Mononuclear cell (primary cell): ENCODE results near the gene SPTLC3. TPM values are rescaled to one million over a fixed set of nuclear protein-coding genes. Genes with fewer than 3 reads are reported as not detected.

Experiments
- H3K27me3 ChIP-seq: 2 replicates; pipeline ENCODE4 v1.6.0; 2011; ENCODE audit warnings: low read length, control low read depth; ENCODE audit not compliant: insufficient read depth
- H3K4me1 ChIP-seq: 2 replicates; pipeline ENCODE4 v1.5.1; 2011; ENCODE audit warnings: mild to moderate bottlenecking, low read length, control low read depth; ENCODE audit not compliant: insufficient read depth
- H3K4me3 ChIP-seq: 2 replicates; pipeline ENCODE4 v1.5.1; 2011; ENCODE audit warnings: mild to moderate bottlenecking, low read length, moderate library complexity
- H3K9me3 ChIP-seq: 2 replicates; pipeline ENCODE4 v1.5.1; 2011; ENCODE audit warnings: low read depth, mild to moderate bottlenecking, control low read depth, low read length
- total RNA-seq: library from RNA; depleted of rRNA; stranded (reverse); fragments of >200 nt; gene quantifications from one replicate; pipeline ENCODE4 v1.2.3, GENCODE V29; 2012

Gene SPTLC3
- total RNA-seq, 1 donor, result 1.0 TPM

GRCh38 chr20:13180986-13181889 lies 172.5 kb downstream of the SPTLC3 start:
- no peak overlapping the region for H3K4me3 ChIP-seq
- H3K9me3 ChIP-seq, result peaks cover 3% of the 10 kb centered on the region
- peaks cover 5% of the 10 kb centered on the region for H3K27me3 ChIP-seq
- H3K4me1 ChIP-seq, result no peaks in the 10 kb centered on the region

- Histone ChIP-seq H3K9me3 (peaks cover 3% of the 10 kb centered on the region), H3K27me3 (peaks cover under 1% of the 10 kb centered on the region), H3K4me1 (no peaks in the 10 kb centered on the region), H3K4me3 (no peak overlapping the region)
Observed at GRCh38 chr20:13183005-13183404, 174.2 kb downstream of the SPTLC3 start.

- Histone ChIP-seq H3K27me3 (no peaks in the 10 kb centered on the region), H3K4me3 (no peak overlapping the region), H3K4me1 (no peaks in the 10 kb centered on the region), H3K9me3 (no peaks in the 10 kb centered on the region)
Observed at GRCh38 chr20:13186043-13186774, 177.4 kb downstream of the SPTLC3 start.

- Histone ChIP-seq H3K9me3 (no peaks in the 10 kb centered on the region), H3K27me3 (no peaks in the 10 kb centered on the region), H3K4me3 (no peak overlapping the region), H3K4me1 (no peaks in the 10 kb centered on the region)
Observed at GRCh38 chr20:13187899-13188298, 179.1 kb downstream of the SPTLC3 start.

- no peak overlapping the region for H3K4me3 ChIP-seq
- no peaks in the 10 kb centered on the region for H3K27me3 ChIP-seq
- no peaks in the 10 kb centered on the region for H3K9me3 ChIP-seq
- no peaks in the 10 kb centered on the region for H3K4me1 ChIP-seq
Observed at GRCh38 chr20:13199279-13199678, 190.5 kb downstream of the SPTLC3 start.

GRCh38 chr20:13200767-13201500 lies 192.2 kb downstream of the SPTLC3 start:
- no peaks in the 10 kb centered on the region for H3K9me3 ChIP-seq
- H3K4me3 ChIP-seq, result no peak overlapping the region
- no peaks in the 10 kb centered on the region for H3K4me1 ChIP-seq
- no peaks in the 10 kb centered on the region for H3K27me3 ChIP-seq

GRCh38 chr20:13202565-13202964 lies 193.8 kb downstream of the SPTLC3 start:
- Histone ChIP-seq H3K9me3 (no peaks in the 10 kb centered on the region), H3K4me1 (no peaks in the 10 kb centered on the region), H3K27me3 (no peaks in the 10 kb centered on the region), H3K4me3 (no peak overlapping the region)

GRCh38 chr20:13205425-13205824 lies 196.7 kb downstream of the SPTLC3 start:
- Histone ChIP-seq H3K4me3 (no peak overlapping the region), H3K4me1 (no peaks in the 10 kb centered on the region), H3K9me3 (no peaks in the 10 kb centered on the region), H3K27me3 (no peaks in the 10 kb centered on the region)

- H3K9me3 ChIP-seq, result no peaks in the 10 kb centered on the region
- no peak overlapping the region for H3K4me3 ChIP-seq
Observed at GRCh38 chr20:13205848-13206434, 197.2 kb downstream of the SPTLC3 start.

GRCh38 chr20:13207016-13207415 lies 198.2 kb downstream of the SPTLC3 start:
- Histone ChIP-seq H3K4me1 (no peaks in the 10 kb centered on the region), H3K4me3 (no peak overlapping the region), H3K9me3 (no peaks in the 10 kb centered on the region), H3K27me3 (no peaks in the 10 kb centered on the region)

More at GRCh38 chr20:13205848-13206434, 197.2 kb downstream of the SPTLC3 start:
- Histone ChIP-seq H3K27me3 (no peaks in the 10 kb centered on the region), H3K4me1 (no peaks in the 10 kb centered on the region)

- H3K27me3 ChIP-seq, result peaks cover 18% of the 10 kb centered on the region
- H3K4me3 ChIP-seq, result no peak overlapping the region
- no peaks in the 10 kb centered on the region for H3K9me3 ChIP-seq
- no peaks in the 10 kb centered on the region for H3K4me1 ChIP-seq
Observed at GRCh38 chr20:13211956-13212618, 203.3 kb downstream of the SPTLC3 start.

GRCh38 chr20:13212750-13213149 lies 204.0 kb downstream of the SPTLC3 start:
- Histone ChIP-seq H3K4me3 (no peak overlapping the region), H3K9me3 (no peaks in the 10 kb centered on the region), H3K27me3 (peaks cover 24% of the 10 kb centered on the region), H3K4me1 (no peaks in the 10 kb centered on the region)

GRCh38 chr20:13213335-13213734 lies 204.6 kb downstream of the SPTLC3 start:
- Histone ChIP-seq H3K4me1 (no peaks in the 10 kb centered on the region), H3K27me3 (peaks cover 30% of the 10 kb centered on the region), H3K9me3 (no peaks in the 10 kb centered on the region), H3K4me3 (no peak overlapping the region)

- H3K4me1 ChIP-seq, result peaks cover 13% of the 10 kb centered on the region
- peaks cover 54% of the 10 kb centered on the region for H3K27me3 ChIP-seq
- H3K4me3 ChIP-seq, result no peak overlapping the region
- no peaks in the 10 kb centered on the region for H3K9me3 ChIP-seq
Observed at GRCh38 chr20:13216533-13216932, 207.8 kb downstream of the SPTLC3 start.
